ENCODE measurements around the gene IGFBP5. TPM values are rescaled to one million over a fixed set of nuclear protein-coding genes. Genes with fewer than 3 reads are reported as not detected.

The IGFBP5 gene
- total RNA-seq, 1 donor from 2014 or later = 1,383 TPM

DNA sequence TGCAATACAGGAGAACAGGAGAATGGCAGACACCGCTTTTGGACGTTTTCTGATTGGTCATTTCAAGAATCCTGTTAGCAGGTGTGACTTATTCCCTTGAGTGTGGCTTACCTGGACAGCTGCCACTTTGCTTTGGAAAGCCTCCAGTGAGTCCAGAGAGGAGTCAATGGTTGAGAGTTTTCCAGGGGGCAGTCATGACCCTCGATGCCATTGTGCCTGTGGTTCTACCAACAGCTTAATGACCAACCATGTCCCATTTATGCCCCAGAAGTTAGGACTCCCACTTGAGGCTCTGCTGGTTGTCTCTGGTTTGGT is 49.8 kb downstream of the IGFBP5 start:
- no peak overlapping the region for H3K4me3 Mint-ChIP-seq (ENCODE audit: unreplicated experiment)
- H3K27me3 Mint-ChIP-seq (ENCODE audit: unreplicated experiment) = no peaks in the 10 kb centered on the region
- H3K36me3 Mint-ChIP-seq (ENCODE audit: unreplicated experiment) = peaks cover 71% of the 10 kb centered on the region
- peaks cover 84% of the 10 kb centered on the region for H3K4me1 Mint-ChIP-seq (ENCODE audit: unreplicated experiment)
- no peaks in the 10 kb centered on the region for H3K9me3 Mint-ChIP-seq (ENCODE audit: unreplicated experiment)
- H3K27ac Mint-ChIP-seq (ENCODE audit: unreplicated experiment) = peak overlapping the region; percentile 90
- DNase-seq (ENCODE audit: extremely low spot score, unreplicated experiment) = no peak
- TF ChIP-seq, protein P1, sequence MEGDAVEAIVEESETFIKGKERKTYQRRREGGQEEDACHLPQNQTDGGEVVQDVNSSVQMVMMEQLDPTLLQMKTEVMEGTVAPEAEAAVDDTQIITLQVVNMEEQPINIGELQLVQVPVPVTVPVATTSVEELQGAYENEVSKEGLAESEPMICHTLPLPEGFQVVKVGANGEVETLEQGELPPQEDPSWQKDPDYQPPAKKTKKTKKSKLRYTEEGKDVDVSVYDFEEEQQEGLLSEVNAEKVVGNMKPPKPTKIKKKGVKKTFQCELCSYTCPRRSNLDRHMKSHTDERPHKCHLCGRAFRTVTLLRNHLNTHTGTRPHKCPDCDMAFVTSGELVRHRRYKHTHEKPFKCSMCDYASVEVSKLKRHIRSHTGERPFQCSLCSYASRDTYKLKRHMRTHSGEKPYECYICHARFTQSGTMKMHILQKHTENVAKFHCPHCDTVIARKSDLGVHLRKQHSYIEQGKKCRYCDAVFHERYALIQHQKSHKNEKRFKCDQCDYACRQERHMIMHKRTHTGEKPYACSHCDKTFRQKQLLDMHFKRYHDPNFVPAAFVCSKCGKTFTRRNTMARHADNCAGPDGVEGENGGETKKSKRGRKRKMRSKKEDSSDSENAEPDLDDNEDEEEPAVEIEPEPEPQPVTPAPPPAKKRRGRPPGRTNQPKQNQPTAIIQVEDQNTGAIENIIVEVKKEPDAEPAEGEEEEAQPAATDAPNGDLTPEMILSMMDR (IDR thresholded peaks at IDR 0.05) = no peak

DNA sequence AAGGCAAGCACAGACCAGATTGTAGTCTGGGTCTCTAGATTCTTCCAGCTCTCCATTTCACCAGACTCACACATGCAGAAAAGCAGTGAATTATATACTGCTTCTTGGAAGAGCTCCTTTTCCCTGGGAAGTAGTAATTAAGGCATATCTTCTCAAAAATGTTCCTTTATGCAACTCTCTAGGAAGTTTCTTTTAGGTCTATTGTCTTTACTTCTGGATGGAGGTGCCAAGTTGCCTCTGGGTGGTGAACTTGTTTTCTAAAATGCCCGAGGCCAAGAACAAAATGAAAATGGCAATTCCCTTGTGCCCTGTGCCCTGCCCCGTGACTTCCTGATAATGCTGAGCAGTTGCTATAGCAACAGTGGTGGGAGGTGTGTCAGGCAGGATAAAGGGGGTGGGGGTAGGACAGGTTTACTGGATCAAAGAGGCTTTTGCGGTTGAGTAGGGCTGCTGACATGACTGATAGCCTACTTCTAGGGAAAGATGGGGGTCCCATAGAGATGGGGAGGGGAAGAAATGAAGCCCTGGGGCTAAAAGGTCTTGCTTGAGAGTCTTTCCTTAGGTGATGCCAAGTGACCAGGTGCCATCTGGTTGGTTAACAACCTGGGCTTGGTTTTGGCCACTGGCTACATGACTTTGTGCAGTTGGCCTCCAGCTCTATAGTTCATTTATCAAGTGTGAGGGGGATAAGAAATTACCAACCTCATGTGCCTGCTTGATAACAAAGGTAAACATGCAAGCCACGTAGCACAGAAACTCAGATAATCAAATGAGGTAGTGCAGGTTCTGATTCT is 50.3 kb downstream of the IGFBP5 start:
- TF ChIP-seq, protein P1 (IDR thresholded peaks at IDR 0.05) = no peak
- H3K27ac Mint-ChIP-seq (ENCODE audit: unreplicated experiment) = peak overlapping the region; percentile 90
- H3K4me1 Mint-ChIP-seq (ENCODE audit: unreplicated experiment) = peaks cover 84% of the 10 kb centered on the region
- peaks cover 73% of the 10 kb centered on the region for H3K36me3 Mint-ChIP-seq (ENCODE audit: unreplicated experiment)
- H3K27me3 Mint-ChIP-seq (ENCODE audit: unreplicated experiment) = no peaks in the 10 kb centered on the region
- H3K4me3 Mint-ChIP-seq (ENCODE audit: unreplicated experiment) = peak overlapping the region; percentile 40
- no peaks in the 10 kb centered on the region for H3K9me3 Mint-ChIP-seq (ENCODE audit: unreplicated experiment)
- no peak for DNase-seq (ENCODE audit: extremely low spot score, unreplicated experiment)

DNA sequence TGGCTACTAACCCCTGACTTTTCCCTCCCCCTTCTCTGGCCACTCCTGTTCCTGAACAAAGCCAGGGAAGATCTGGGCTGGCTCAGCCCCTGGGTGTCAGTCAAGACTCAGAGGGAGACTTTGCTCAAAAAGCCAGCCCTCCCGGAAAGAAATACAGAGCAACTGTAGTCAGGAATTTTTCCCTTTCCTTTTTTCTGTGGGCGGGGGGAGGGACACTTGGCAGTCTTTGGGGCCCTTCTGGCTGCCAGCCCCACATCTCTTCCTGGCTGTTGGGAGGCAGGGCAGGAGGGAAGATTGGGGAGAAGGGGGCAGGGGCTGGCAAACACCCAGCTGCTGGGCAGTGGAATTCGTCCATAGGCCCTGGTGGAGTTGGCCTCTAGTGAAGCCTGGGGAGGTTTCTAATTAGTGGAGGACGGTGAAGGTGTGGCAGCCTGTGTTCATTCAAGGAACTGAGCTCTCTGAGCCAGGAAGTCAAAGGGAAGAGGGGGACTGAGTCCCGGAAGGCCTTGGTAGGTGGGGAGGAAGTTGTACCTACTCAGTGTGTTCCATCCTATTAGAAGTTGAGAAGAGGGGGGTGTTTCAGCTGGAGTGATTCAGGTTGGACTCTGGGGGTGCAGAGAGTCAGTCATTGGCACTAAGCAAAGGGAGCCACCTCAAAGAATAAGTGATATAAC is 51.2 kb downstream of the IGFBP5 start:
- Mint-ChIP-seq H3K36me3 (ENCODE audit: unreplicated experiment) (peaks cover 71% of the 10 kb centered on the region), H3K27me3 (ENCODE audit: unreplicated experiment) (no peaks in the 10 kb centered on the region), H3K27ac (ENCODE audit: unreplicated experiment) (peak overlapping the region; percentile 90), H3K4me3 (ENCODE audit: unreplicated experiment) (peak overlapping the region; percentile 40), H3K4me1 (ENCODE audit: unreplicated experiment) (peaks cover 82% of the 10 kb centered on the region), H3K9me3 (ENCODE audit: unreplicated experiment) (no peaks in the 10 kb centered on the region)
- DNase-seq (ENCODE audit: extremely low spot score, unreplicated experiment) = no peak
- TF ChIP-seq, protein P1 (IDR thresholded peaks at IDR 0.05) = no peak

DNA sequence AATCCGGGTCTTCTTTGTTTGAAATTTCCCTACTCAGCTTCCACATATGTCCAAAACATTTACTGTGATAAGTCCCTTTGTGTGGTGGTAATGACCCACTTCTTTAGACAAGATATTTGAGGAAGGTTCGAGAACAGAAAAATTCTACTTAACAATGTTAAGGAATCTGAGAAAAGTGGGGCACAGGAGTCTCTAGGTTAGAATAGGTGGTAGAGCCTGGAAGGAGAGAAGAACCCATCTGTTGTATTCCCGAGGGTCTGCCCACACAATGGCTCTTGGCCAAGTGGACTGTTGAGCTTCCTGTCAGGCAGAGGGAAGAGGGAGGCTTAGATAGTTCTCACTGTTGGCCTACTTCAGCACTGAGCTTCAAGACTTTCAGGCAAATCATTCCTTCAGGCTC is 57.9 kb downstream of the IGFBP5 start:
- no peak for DNase-seq (ENCODE audit: extremely low spot score, unreplicated experiment)
- peaks cover 46% of the 10 kb centered on the region for H3K36me3 Mint-ChIP-seq (ENCODE audit: unreplicated experiment)
- H3K27ac Mint-ChIP-seq (ENCODE audit: unreplicated experiment) = peak overlapping the region; percentile 99
- no peaks in the 10 kb centered on the region for H3K9me3 Mint-ChIP-seq (ENCODE audit: unreplicated experiment)
- peaks cover 47% of the 10 kb centered on the region for H3K4me1 Mint-ChIP-seq (ENCODE audit: unreplicated experiment)
- TF ChIP-seq, protein P1 (IDR thresholded peaks at IDR 0.05) = no peak
- peak overlapping the region; percentile 96 for H3K4me3 Mint-ChIP-seq (ENCODE audit: unreplicated experiment)
- H3K27me3 Mint-ChIP-seq (ENCODE audit: unreplicated experiment) = no peaks in the 10 kb centered on the region

Data from osteocyte (in vitro differentiated cells).